Right ventricle myocardium superior (tissue), 1 donor: Measurements from ENCODE around the gene MGST3. TPM values are rescaled to one million over a fixed set of nuclear protein-coding genes. Genes with fewer than 3 reads are reported as not detected.
"Not testable (repeated sequence)": the region's sequence is repeated elsewhere in the genome, so short reads cannot be mapped to it uniquely, and the experiment has no call there.

Source experiments
- ATAC-seq: fragments of 200-7000 bp; cut with Tn5 transposase; one replicate; pipeline ENCODE4 v1.9.1; 2020; ENCODE audit warnings: mild to moderate bottlenecking; ENCODE audit not compliant: poor library complexity
- DNase-seq: peaks from one replicate; pipeline ENCODE4 v3.0.0-alpha.2; 2020
- intact Hi-C: fragments of 100-400 bp; cut with DNase I; formaldehyde crosslinking; loops from one replicate; pipeline ENCODE4 v1.11.2; 2022
- total RNA-seq: library from RNA; stranded (reverse); fragmentation: NEBNext Ultra II Directional; extraction: Animal tissue kit (Norgen Biotek cat#: 25700); gene quantifications from one replicate; pipeline ENCODE4 v1.2.1, GENCODE V29; 2021
- donor health status: DM: no; HTN: yes; CAD: no; lungs with severe emphysema.

MGST3 gene
- total RNA-seq, 1 donor from 2014 or later, result 601 TPM

GRCh38 chr1:165645654-165646366 is 14.8 kb downstream of the MGST3 start:
- ATAC-seq (peak; percentile 61), DNase-seq (peak; percentile 52)
- intact Hi-C loops, result no loop called here

- ATAC-seq (no peak), DNase-seq (no peak)
- intact Hi-C loops, result no loop called here
These were observed 16.5 kb downstream of the MGST3 start for GRCh38 chr1:165647517-165647916.

GRCh38 chr1:165647970-165648369 is 16.9 kb downstream of the MGST3 start:
- DNase-seq, result no peak
- peak; percentile 57 for ATAC-seq
- intact Hi-C loops, result no loop called here

- intact Hi-C loops, result no loop called here
These were observed 18.0 kb downstream of the MGST3 start for GRCh38 chr1:165648919-165649572.

GRCh38 chr1:165650981-165651625 is 20.1 kb downstream of the MGST3 start:
- no peak for DNase-seq
- ATAC-seq, result no peak
- intact Hi-C loops, result no loop called here

More at GRCh38 chr1:165648919-165649572, 18.0 kb downstream of the MGST3 start:
- peak; percentile 17 for ATAC-seq
- DNase-seq, result no peak

- ATAC-seq, intact Hi-C loops, DNase-seq: not testable (repeated sequence)
These were observed 27.9 kb downstream of the MGST3 start for GRCh38 chr1:165658766-165659580.

GRCh38 chr1:165659581-165659895 is 28.5 kb downstream of the MGST3 start:
- intact Hi-C loops, result no loop called here
- ATAC-seq, result no peak
- no peak for DNase-seq

GRCh38 chr1:165661703-165662102 is 30.7 kb downstream of the MGST3 start:
- no peak for ATAC-seq
- intact Hi-C loops, result no loop called here
- DNase-seq, result no peak

- intact Hi-C loops, result no loop called here
- no peak for ATAC-seq
- no peak for DNase-seq
These were observed 31.2 kb downstream of the MGST3 start for GRCh38 chr1:165662186-165662585.

- intact Hi-C loops, result no loop called here
- DNase-seq, result no peak
- ATAC-seq, result no peak
These were observed 35.3 kb downstream of the MGST3 start for GRCh38 chr1:165666152-165666825.

- intact Hi-C loops, result no loop called here
- DNase-seq (no peak), ATAC-seq (no peak)
These were observed 37.1 kb downstream of the MGST3 start for GRCh38 chr1:165668184-165668583.

GRCh38 chr1:165671526-165671925 is 40.5 kb downstream of the MGST3 start:
- DNase-seq (no peak), ATAC-seq (no peak)
- intact Hi-C loops, result no loop called here

- DNase-seq, result no peak
- no peak for ATAC-seq
- intact Hi-C loops, result no loop called here
These were observed 43.6 kb downstream of the MGST3 start for GRCh38 chr1:165674599-165674998.

GRCh38 chr1:165675794-165676193 is 44.8 kb downstream of the MGST3 start:
- intact Hi-C loops, result no loop called here
- no peak for ATAC-seq
- no peak for DNase-seq

- no peak for DNase-seq
- ATAC-seq, result no peak
- intact Hi-C loops, result no loop called here
These were observed 47.5 kb downstream of the MGST3 start for GRCh38 chr1:165678509-165678908.

GRCh38 chr1:165679282-165680036 is 48.4 kb downstream of the MGST3 start:
- intact Hi-C loops, result no loop called here
- no peak for DNase-seq
- no peak for ATAC-seq

GRCh38 chr1:165680303-165680702 is 49.3 kb downstream of the MGST3 start:
- DNase-seq, result no peak
- ATAC-seq, result no peak
- intact Hi-C loops, result no loop called here

- DNase-seq, intact Hi-C loops, ATAC-seq: not testable (repeated sequence)
These were observed 49.7 kb downstream of the MGST3 start for GRCh38 chr1:165680773-165681172.
